MM.1S (cell line): ENCODE results near the gene SPDEF.

Experiments
- DNase-seq: peaks from one replicate; pipeline ENCODE4 v3.0.0-alpha.2; 2015
- H2AFZ ChIP-seq: fragments of 300-600 bp; sonication (generic); 2 replicates; pipeline ENCODE4 v1.6.0; 2016; ENCODE audit warnings: antibody characterized with exemption, low read length
- H3F3A ChIP-seq: fragments of 300-600 bp; sonication (generic); 2 replicates; pipeline ENCODE4 v1.6.1; 2016; ENCODE audit warnings: mild to moderate bottlenecking, antibody characterized with exemption, low read length, moderate library complexity, mixed read lengths; ENCODE audit not compliant: insufficient read depth
- H3K27ac ChIP-seq: fragments of 300-600 bp; sonication (generic); 2 replicates; pipeline ENCODE4 v1.5.1; 2016; ENCODE audit warnings: mild to moderate bottlenecking, low read length
- H3K27me3 ChIP-seq: fragments of 300-600 bp; sonication (generic); replicated peaks from 2 replicates; pipeline ENCODE4 v1.6.0; 2016; ENCODE audit warnings: low read length; ENCODE audit not compliant: insufficient read depth
- H3K36me3 ChIP-seq: fragments of 300-600 bp; sonication (generic); replicated peaks from 2 replicates; pipeline ENCODE4 v1.6.1; 2016; ENCODE audit warnings: mild to moderate bottlenecking, low read length, mixed read lengths; ENCODE audit not compliant: insufficient read depth
- H3K4me1 ChIP-seq: fragments of 300-600 bp; sonication (generic); 2 replicates; pipeline ENCODE4 v1.6.1; 2016; ENCODE audit warnings: low read length, mixed read lengths
- H3K4me2 ChIP-seq: fragments of 300-600 bp; sonication (generic); 2 replicates; pipeline ENCODE4 v1.6.0; 2016; ENCODE audit warnings: low read depth, low read length
- H3K4me3 ChIP-seq: fragments of 300-600 bp; sonication (generic); 2 replicates; pipeline ENCODE4 v1.5.1; 2016; ENCODE audit warnings: low read length, mixed read lengths
- H3K79me2 ChIP-seq: fragments of 300-600 bp; sonication (generic); 2 replicates; pipeline ENCODE4 v1.6.1; 2016; ENCODE audit warnings: mixed run types, low read length, mixed read lengths
- H3K9ac ChIP-seq: fragments of 300-600 bp; sonication (generic); 2 replicates; pipeline ENCODE4 v1.6.1; 2016; ENCODE audit warnings: low read length, mixed read lengths
- H3K9me2 ChIP-seq: fragments of 300-600 bp; sonication (generic); replicated peaks from 2 replicates; pipeline ENCODE4 v1.6.1; 2016; ENCODE audit warnings: mild to moderate bottlenecking, low read length, mixed read lengths; ENCODE audit not compliant: insufficient read depth
- H3K9me3 ChIP-seq: fragments of 300-600 bp; sonication (generic); replicated peaks from 2 replicates; pipeline ENCODE4 v1.6.1; 2016; ENCODE audit warnings: mild to moderate bottlenecking, low read length, mixed read lengths; ENCODE audit not compliant: insufficient read depth
- H4K20me1 ChIP-seq: fragments of 300-600 bp; sonication (generic); 2 replicates; pipeline ENCODE4 v1.6.1; 2016; ENCODE audit warnings: mild to moderate bottlenecking, low read length, moderate library complexity, mixed read lengths; ENCODE audit not compliant: insufficient read depth
- CTCF ChIP-seq: fragments of 300-600 bp; sonication (generic); IDR thresholded peaks from 2 replicates; pipeline ENCODE4 v1.5.1; 2016; ENCODE audit warnings: antibody characterized with exemption, low read length, mixed read lengths
- EZH2 ChIP-seq: fragments of 300-600 bp; sonication (generic); optimal IDR thresholded peaks from 2 replicates; pipeline ENCODE3; 2017; ENCODE audit warnings: low read depth, mild to moderate bottlenecking, antibody characterized with exemption, low read length, mixed read lengths
- EZH2phosphoT487 ChIP-seq: fragments of 300-600 bp; sonication (generic); IDR thresholded peaks from 2 replicates; pipeline ENCODE4 v1.6.1; 2018; ENCODE audit warnings: antibody characterized with exemption, low read length

Gene SPDEF

GRCh38 chr6:34524499-34524898, 31.6 kb downstream of the SPDEF start:
- Histone ChIP-seq H3K27ac (no peak overlapping the region), H3K36me3 (no peaks in the 10 kb centered on the region), H3K27me3 (no peaks in the 10 kb centered on the region), H2AFZ (no peak overlapping the region), H3K4me2 (no peak overlapping the region), H3K9ac (no peak overlapping the region), H3K4me3 (no peak overlapping the region), H3K79me2 (no peaks in the 10 kb centered on the region), H4K20me1 (no peaks in the 10 kb centered on the region), H3K4me1 (peaks cover 3% of the 10 kb centered on the region; the same call in 1 of the 2 replicates), H3K9me2 (no peaks in the 10 kb centered on the region), H3F3A (no peaks in the 10 kb centered on the region), H3K9me3 (no peaks in the 10 kb centered on the region)
- TF ChIP-seq EZH2: no peak
- TF ChIP-seq CTCF: no peak
- TF ChIP-seq EZH2phosphoT487: no peak
- DNase-seq: no peak

- TF ChIP-seq CTCF (no peak), EZH2 (no peak), EZH2phosphoT487 (no peak)
- H3K79me2 ChIP-seq: no peaks in the 10 kb centered on the region
- no peaks in the 10 kb centered on the region for H3K9me3 ChIP-seq
- H3K4me3 ChIP-seq: no peak overlapping the region
- no peaks in the 10 kb centered on the region for H3F3A ChIP-seq
- no peaks in the 10 kb centered on the region for H3K27me3 ChIP-seq
- no peaks in the 10 kb centered on the region for H4K20me1 ChIP-seq
- peaks cover 3% of the 10 kb centered on the region; the same call in 1 of the 2 replicates for H3K4me1 ChIP-seq
- H3K36me3 ChIP-seq: no peaks in the 10 kb centered on the region
- DNase-seq: no peak
- no peak overlapping the region for H3K27ac ChIP-seq
- no peak overlapping the region for H3K9ac ChIP-seq
- H2AFZ ChIP-seq: no peak overlapping the region
- H3K9me2 ChIP-seq: no peaks in the 10 kb centered on the region
- H3K4me2 ChIP-seq: no peak overlapping the region
Observed at GRCh38 chr6:34523441-34524206, 32.5 kb downstream of the SPDEF start.

- Histone ChIP-seq H3K36me3 (no peaks in the 10 kb centered on the region), H3K9me2 (no peaks in the 10 kb centered on the region), H3K4me1 (peaks cover 2% of the 10 kb centered on the region; the same call in 1 of the 2 replicates), H4K20me1 (no peaks in the 10 kb centered on the region), H3K9me3 (no peaks in the 10 kb centered on the region), H3K27ac (no peak overlapping the region), H3K4me3 (no peak overlapping the region), H3K9ac (no peak overlapping the region), H3K27me3 (no peaks in the 10 kb centered on the region), H3K4me2 (no peak overlapping the region), H3F3A (no peaks in the 10 kb centered on the region), H3K79me2 (no peaks in the 10 kb centered on the region), H2AFZ (no peak overlapping the region)
- no peak for TF ChIP-seq CTCF
- no peak for DNase-seq
Observed at GRCh38 chr6:34522761-34523160, 33.4 kb downstream of the SPDEF start.
